Aorta (tissue), 5 donors: ENCODE data around the gene TMEM81. TPM values are rescaled to one million over a fixed set of nuclear protein-coding genes. Genes with fewer than 3 reads are reported as not detected.

ENCODE experiments used
- ATAC-seq: fragments of 200-7000 bp; cut with Tn5 transposase; one replicate; pipeline ENCODE4 v1.9.1; 2022; ENCODE audit warnings: moderate library complexity; ENCODE audit not compliant: low FRiP score
- DNase-seq, 2 donors: peaks; one replicate each; pipeline ENCODE4 v3.0.0-alpha.2; 2020
- H3K27ac ChIP-seq, 2 donors: one replicate each; pipeline ENCODE4 v1.5.1; 2013; ENCODE audit warnings: low read length in 2 of 2, mild to moderate bottlenecking in 2 of 2, moderate library complexity in 2 of 2, control low read depth in 1 of 2, inconsistent platforms in 1 of 2, low read depth in 1 of 2
- H3K27me3 ChIP-seq, 2 donors: one replicate each; pipeline ENCODE4 v1.6.1; 2013; ENCODE audit warnings: control low read depth in 1 of 2, low read length in 1 of 2, mild to moderate bottlenecking in 1 of 2, moderate library complexity in 1 of 2; ENCODE audit not compliant: insufficient read depth in 2 of 2, control insufficient read depth in 1 of 2
- H3K36me3 ChIP-seq, 2 donors: one replicate each; pipeline ENCODE4 v1.6.1; 2013; ENCODE audit warnings: control low read depth in 1 of 2, low read length in 1 of 2, mild to moderate bottlenecking in 1 of 2; ENCODE audit not compliant: insufficient read depth in 2 of 2, control insufficient read depth in 1 of 2
- H3K4me1 ChIP-seq, 2 donors: one replicate each; pipeline ENCODE4 v1.6.1; 2013; ENCODE audit warnings: low read length in 2 of 2, control low read depth in 1 of 2, mild to moderate bottlenecking in 1 of 2, moderate library complexity in 1 of 2; ENCODE audit not compliant: insufficient read depth in 2 of 2, control insufficient read depth in 1 of 2
- H3K4me3 ChIP-seq, 2 donors: one replicate each; pipeline ENCODE4 v1.5.1; 2013; ENCODE audit warnings: low read length in 2 of 2, control low read depth in 1 of 2, mild to moderate bottlenecking in 1 of 2
- H3K9me3 ChIP-seq: one replicate; pipeline ENCODE4 v1.6.1; 2013; ENCODE audit warnings: mild to moderate bottlenecking, low read length; ENCODE audit not compliant: control insufficient read depth
- WGBS, 2 donors: extraction: QIAGEN DNeasy Blood & Tissue Kit; methylation state at CpG; one replicate each; pipeline ENCODE4 v1.1.7; 2013; 5-methylcytosine and 5-hydroxymethylcytosine counted together
- intact Hi-C, 2 donors: fragments of 100-400 bp; cut with DNase I; formaldehyde crosslinking; loops; one replicate each; pipeline versions ENCODE4 v1.14.2 to v1.15.0; 2022
- polyA plus RNA-seq, 2 donors: library from polyadenylated mRNA; stranded (reverse); fragments of 200-250 nt; gene quantifications; one replicate each; pipeline ENCODE4 v1.2.3, GENCODE V29; 2013
- total RNA-seq, 2 donors: library from RNA; stranded (reverse); fragmentation: NEBNext Ultra II Directional; extraction: Animal tissue kit (Norgen Biotek cat#: 25700); gene quantifications; one replicate each; pipeline ENCODE4 v1.2.1, GENCODE V29; 2021
- donor health status: healthy with polysubstance abuse.
- donor health status: Bipolar disorder and iron deficiency.
- donor health status: DM: no; HTN: no; CAD: no.
- donor health status: DM: no; HTN: no; CAD: no.
- donor health status: DM: yes; HTN: yes; CAD: no.

Gene TMEM81
- total and polyA plus RNA-seq, 4 donors = 1.1 to 4.1 (median 2.7) TPM

- Histone ChIP-seq H3K27me3 (no peaks in the 10 kb centered on the region), H3K9me3 (no peaks in the 10 kb centered on the region), H3K4me1 (no peaks in the 10 kb centered on the region), H3K27ac (no peak overlapping the region), H3K4me3 (no peak overlapping the region), H3K36me3 (peaks cover 9 to 10% of the 10 kb centered on the region in 2 donors)
- DNase-seq = no peak
- intact Hi-C loops = no loop called here
- ATAC-seq = no peak
- 88 to 91% methylated on average over 4 of the region's 4 CpGs for WGBS, 2 donors
Measured at GRCh38 chr1:205091043-205091740, 6.9 kb upstream of the TMEM81 start.

DNA sequence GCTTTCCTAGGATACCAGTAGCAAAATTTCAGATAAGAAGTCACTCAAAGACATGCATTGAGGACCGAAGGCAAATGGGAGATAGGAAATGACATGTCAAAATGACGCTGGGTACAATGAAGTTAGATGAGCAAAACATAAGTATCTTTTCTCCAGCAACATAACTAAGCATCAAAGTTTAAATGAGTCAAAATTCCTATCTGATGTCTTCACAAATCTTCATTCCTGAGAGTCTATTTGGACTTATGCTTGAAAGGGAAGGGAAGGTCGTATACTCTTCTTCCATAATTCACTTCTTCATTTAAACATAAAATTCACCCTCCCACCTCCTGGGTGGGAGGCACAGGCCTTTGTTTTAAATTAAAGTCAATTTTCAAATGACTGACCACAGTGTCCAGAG is 4.1 kb upstream of the TMEM81 start:
- intact Hi-C loops = no loop called here
- Histone ChIP-seq H3K27ac (no peak overlapping the region), H3K27me3 (no peaks in the 10 kb centered on the region), H3K4me1 (no peaks in the 10 kb centered on the region), H3K9me3 (no peaks in the 10 kb centered on the region), H3K4me3 (no peak overlapping the region), H3K36me3 (peaks cover 4 to 13% of the 10 kb centered on the region in 2 donors)
- WGBS, 2 donors = 83% methylated on average over 3 of the region's 3 CpGs
- no peak for ATAC-seq
- DNase-seq = no peak

- no peak overlapping the region for H3K27ac ChIP-seq
- ATAC-seq = no peak
- no peaks in the 10 kb centered on the region for H3K9me3 ChIP-seq
- intact Hi-C loops = no loop called here
- H3K36me3 ChIP-seq = peaks cover 0 to 3% of the 10 kb centered on the region in 2 donors
- WGBS, 2 donors = 91 to 94% methylated on average over 4 of the region's 4 CpGs
- no peak overlapping the region for H3K4me3 ChIP-seq
- no peak for DNase-seq
- no peaks in the 10 kb centered on the region for H3K27me3 ChIP-seq
- H3K4me1 ChIP-seq = no peaks in the 10 kb centered on the region
Measured at GRCh38 chr1:205082431-205082830, 1.8 kb downstream of the TMEM81 start.

DNA sequence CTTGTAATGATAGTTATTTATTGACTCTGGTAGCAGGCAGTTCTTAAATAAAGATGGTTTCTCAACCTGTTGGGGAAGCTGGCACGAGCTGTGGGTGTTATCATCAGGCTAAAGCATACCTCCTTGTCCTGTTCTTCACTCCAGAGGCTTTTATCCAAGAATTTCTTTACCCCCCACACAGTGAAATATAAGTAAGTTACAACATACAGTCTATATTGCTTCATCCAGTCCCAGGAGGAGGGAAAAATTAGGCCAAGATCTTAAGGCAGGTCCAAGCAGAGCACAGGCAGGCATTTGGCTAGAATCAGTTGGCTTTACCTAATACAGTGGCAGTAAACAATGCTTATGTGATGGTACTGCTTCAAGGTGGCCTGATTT is 6.3 kb downstream of the TMEM81 start:
- no peaks in the 10 kb centered on the region for H3K36me3 ChIP-seq
- no peaks in the 10 kb centered on the region for H3K9me3 ChIP-seq
- intact Hi-C loops = no loop called here
- no peaks in the 10 kb centered on the region for H3K27me3 ChIP-seq
- no peak for DNase-seq
- no peaks in the 10 kb centered on the region for H3K4me1 ChIP-seq
- 88 to 93% methylated on average over 1 of the region's 1 CpG for WGBS, 2 donors
- no peak overlapping the region for H3K4me3 ChIP-seq
- no peak for ATAC-seq
- no peak overlapping the region for H3K27ac ChIP-seq

GRCh38 chr1:205077158-205077933 is 6.9 kb downstream of the TMEM81 start:
- intact Hi-C loops = no loop called here
- Histone ChIP-seq H3K27me3 (no peaks in the 10 kb centered on the region), H3K4me1 (no peaks in the 10 kb centered on the region), H3K9me3 (no peaks in the 10 kb centered on the region), H3K36me3 (no peaks in the 10 kb centered on the region), H3K27ac (no peak overlapping the region), H3K4me3 (no peak overlapping the region)
- ATAC-seq (no peak), DNase-seq (no peak)
- 88 to 89% methylated on average over 7 of the region's 7 CpGs for WGBS, 2 donors

- WGBS, 2 donors = 74 to 86% methylated on average over 4 of the region's 4 CpGs
Measured at GRCh38 chr1:205076245-205076761, 8.0 kb downstream of the TMEM81 start.

GRCh38 chr1:205075642-205076155 is 8.6 kb downstream of the TMEM81 start:
- intact Hi-C loops = no loop called here
- H3K27ac ChIP-seq = no peak overlapping the region
- H3K9me3 ChIP-seq = no peaks in the 10 kb centered on the region
- H3K27me3 ChIP-seq = no peaks in the 10 kb centered on the region
- H3K4me1 ChIP-seq = no peaks in the 10 kb centered on the region
- H3K36me3 ChIP-seq = no peaks in the 10 kb centered on the region
- DNase-seq (no peak), ATAC-seq (no peak)
- 47 to 60% methylated on average over 7 of the region's 7 CpGs for WGBS, 2 donors
- no peak overlapping the region for H3K4me3 ChIP-seq

More at GRCh38 chr1:205076245-205076761, 8.0 kb downstream of the TMEM81 start:
- no peaks in the 10 kb centered on the region for H3K4me1 ChIP-seq
- no peaks in the 10 kb centered on the region for H3K36me3 ChIP-seq
- intact Hi-C loops = no loop called here
- H3K27me3 ChIP-seq = no peaks in the 10 kb centered on the region
- H3K9me3 ChIP-seq = no peaks in the 10 kb centered on the region
- DNase-seq (no peak), ATAC-seq (no peak)
- no peak overlapping the region for H3K4me3 ChIP-seq
- no peak overlapping the region for H3K27ac ChIP-seq

GRCh38 chr1:205074513-205074912 is 9.7 kb downstream of the TMEM81 start:
- H3K4me1 ChIP-seq = no peaks in the 10 kb centered on the region
- H3K4me3 ChIP-seq = no peak overlapping the region
- H3K27me3 ChIP-seq = no peaks in the 10 kb centered on the region
- H3K27ac ChIP-seq = no peak overlapping the region
- ATAC-seq (no peak), DNase-seq (no peak)
- no peaks in the 10 kb centered on the region for H3K36me3 ChIP-seq
- H3K9me3 ChIP-seq = no peaks in the 10 kb centered on the region
- WGBS, 2 donors = 86 to 90% methylated on average over 7 of the region's 7 CpGs
- intact Hi-C loops = no loop called here
